Liver (tissue), 9 donors: Measurements from ENCODE around the gene CENPX. TPM values are rescaled to one million over a fixed set of nuclear protein-coding genes. Genes with fewer than 3 reads are reported as not detected.

Experiments
- DNase-seq: peaks from one replicate; pipeline ENCODE4 v3.0.0-alpha.2; 2017; ENCODE audit warnings: low spot score
- H3K27ac ChIP-seq, 2 donors: one replicate each; pipeline ENCODE4 v1.7.0; 2013; ENCODE audit warnings: inconsistent platforms in 2 of 2, low read length in 2 of 2, control low read depth in 1 of 2, low read depth in 1 of 2, mild to moderate bottlenecking in 1 of 2
- H3K27me3 ChIP-seq, 4 donors: one replicate each; pipeline versions ENCODE4 v1.6.1 to v1.7.0; 2013; ENCODE audit warnings: low read length in 3 of 4, inconsistent platforms in 1 of 4, mild to moderate bottlenecking in 1 of 4, moderate library complexity in 1 of 4; ENCODE audit not compliant: control insufficient read depth in 4 of 4, insufficient read depth in 4 of 4
- H3K36me3 ChIP-seq, 4 donors: one replicate each; pipeline versions ENCODE4 v1.6.1 to v1.7.0; 2013; ENCODE audit warnings: low read length in 3 of 4, mild to moderate bottlenecking in 3 of 4, low read depth in 1 of 4, moderate library complexity in 1 of 4; ENCODE audit not compliant: control insufficient read depth in 4 of 4, insufficient read depth in 3 of 4
- H3K4me1 ChIP-seq, 4 donors: one replicate each; pipeline versions ENCODE4 v1.6.1 to v1.7.0; 2013; ENCODE audit warnings: low read length in 3 of 4, mild to moderate bottlenecking in 3 of 4, moderate library complexity in 1 of 4; ENCODE audit not compliant: control insufficient read depth in 4 of 4, insufficient read depth in 4 of 4
- H3K4me3 ChIP-seq, 3 donors: one replicate each; pipeline versions ENCODE4 v1.6.1 to v1.7.0; 2013; ENCODE audit warnings: low read length in 3 of 3, control low read depth in 1 of 3, low read depth in 1 of 3, mild to moderate bottlenecking in 1 of 3
- H3K9ac ChIP-seq, 2 donors: one replicate each; pipeline ENCODE4 v1.7.0; 2013; ENCODE audit warnings: low read length in 2 of 2, mild to moderate bottlenecking in 2 of 2, moderate library complexity in 2 of 2, control low read depth in 1 of 2, low read depth in 1 of 2
- H3K9me3 ChIP-seq, 4 donors: one replicate each; pipeline versions ENCODE4 v1.6.1 to v1.7.0; 2013; ENCODE audit warnings: low read length in 3 of 4; ENCODE audit not compliant: control insufficient read depth in 4 of 4
- ATF3 ChIP-seq: IDR thresholded peaks from 2 replicates; pipeline ENCODE4 v1.6.1; 2016; ENCODE audit warnings: antibody characterized with exemption
- CTCF ChIP-seq: fragments of 150-350 bp; IDR thresholded peaks from 2 replicates; pipeline ENCODE4 v1.5.1; 2017; ENCODE audit warnings: improper control_type of control experiment, low read depth, low read length; ENCODE audit not compliant: missing input control
- EGR1 ChIP-seq, 2 donors: IDR thresholded peaks; 2 replicates each; pipeline ENCODE4 v1.6.1; 2016 to 2018; ENCODE audit warnings: antibody characterized with exemption in 2 of 2, low read depth in 2 of 2
- FOXA1 ChIP-seq: IDR thresholded peaks from 2 replicates; pipeline ENCODE4 v1.6.1; 2016; ENCODE audit warnings: antibody characterized with exemption
- FOXA2 ChIP-seq: IDR thresholded peaks from 2 replicates; pipeline ENCODE4 v1.6.1; 2016; ENCODE audit warnings: antibody characterized with exemption
- GABPA ChIP-seq, 2 donors: IDR thresholded peaks in 1 of 2; conservative IDR thresholded peaks in 1 of 2; 2 replicates each; pipeline ENCODE4 v1.6.1; 2016; ENCODE audit warnings: antibody characterized with exemption in 2 of 2, mild to moderate bottlenecking in 1 of 2, moderate library complexity in 1 of 2
- HNF4A ChIP-seq, 2 donors: conservative IDR thresholded peaks; 2 replicates each; pipeline ENCODE4 v1.6.1; 2016; ENCODE audit warnings: antibody characterized with exemption in 2 of 2, mild to moderate bottlenecking in 2 of 2
- HNF4G ChIP-seq: IDR thresholded peaks from 2 replicates; pipeline ENCODE4 v1.6.1; 2016; ENCODE audit warnings: antibody characterized with exemption
- JUND ChIP-seq, 2 donors: IDR thresholded peaks; 2 replicates each; pipeline ENCODE4 v1.6.1; 2016; ENCODE audit warnings: antibody characterized with exemption in 2 of 2
- MAX ChIP-seq: IDR thresholded peaks from 2 replicates; pipeline ENCODE4 v1.6.1; 2016; ENCODE audit warnings: antibody characterized with exemption
- RAD21 ChIP-seq, 2 donors: IDR thresholded peaks; 2 replicates each; pipeline ENCODE4 v1.6.1; 2016; ENCODE audit warnings: antibody characterized with exemption in 2 of 2, mild to moderate bottlenecking in 2 of 2
- REST ChIP-seq: IDR thresholded peaks from 2 replicates; pipeline ENCODE4 v1.6.1; 2016; ENCODE audit warnings: antibody characterized with exemption, mild to moderate bottlenecking
- RXRA ChIP-seq, 2 donors: IDR thresholded peaks; 2 replicates each; pipeline ENCODE4 v1.6.1; 2017 to 2018; ENCODE audit warnings: antibody characterized with exemption in 2 of 2, mild to moderate bottlenecking in 1 of 2
- SP1 ChIP-seq: IDR thresholded peaks from 2 replicates; pipeline ENCODE4 v1.6.1; 2018; ENCODE audit warnings: antibody characterized with exemption, mild to moderate bottlenecking
- TAF1 ChIP-seq: conservative IDR thresholded peaks from 2 replicates; pipeline ENCODE4 v1.6.1; 2016; ENCODE audit warnings: antibody characterized with exemption, mild to moderate bottlenecking
- ZBTB33 ChIP-seq: IDR thresholded peaks from 2 replicates; pipeline ENCODE4 v1.6.1; 2016; ENCODE audit warnings: antibody characterized with exemption
- WGBS: extraction: QIAGEN DNeasy Blood & Tissue Kit; methylation state at CpG from one replicate; pipeline ENCODE4 v1.1.7; 2013; 5-methylcytosine and 5-hydroxymethylcytosine counted together
- polyA plus RNA-seq, 2 donors: library from polyadenylated mRNA; stranded (reverse) in 1 of 2; unstranded in 1 of 2; fragments of 200-250 nt in 1 of 2; fragments of >200 nt in 1 of 2; fragmentation: Nextera tagmentation in 1 of 2; extraction: Ambion mirVana in 1 of 2; gene quantifications; one replicate each; pipeline versions ENCODE4 v1.2.1 to v1.2.3, GENCODE V29; 2013 to 2015
- total RNA-seq, 2 donors: library from RNA; depleted of rRNA; stranded (reverse); fragments of >200 nt; gene quantifications; one replicate each; pipeline ENCODE4 v1.2.3, GENCODE V29; 2014
- donor health status: healthy.
- donor health status: healthy.
- donor health status: healthy.
- donor health status: healthy.
- donor health status: healthy.

The CENPX gene
- total and polyA plus RNA-seq, 4 donors, result 22.5 to 83.9 (median 44.9) TPM

- Histone ChIP-seq H3K4me3 (no peak overlapping the region), H3K4me1 (no peaks in the 10 kb centered on the region), H3K9me3 (no peaks in the 10 kb centered on the region), H3K36me3 (peaks cover 0 to 9% (median 3%) of the 10 kb centered on the region in 4 donors), H3K9ac (no peak overlapping the region), H3K27me3 (no peaks in the 10 kb centered on the region), H3K27ac (no peak overlapping the region)
- TF ChIP-seq RXRA (IDR thresholded peaks at IDR 0.05), result no peak
- TF ChIP-seq ZBTB33, result no peak
- no peak for TF ChIP-seq GABPA (IDR thresholded peaks at IDR 0.05 in 1 of 2, conservative IDR thresholded peaks at IDR 0.05 in 1 of 2)
- TF ChIP-seq JUND (IDR thresholded peaks at IDR 0.05), result no peak
- TF ChIP-seq SP1, result no peak
- no peak for TF ChIP-seq EGR1 (IDR thresholded peaks at IDR 0.05; ENCODE audit: low read depth in 2 of 2)
- TF ChIP-seq HNF4A (conservative IDR thresholded peaks at IDR 0.05), result no peak
- no peak for TF ChIP-seq CTCF
- TF ChIP-seq HNF4G, result no peak
- TF ChIP-seq ATF3, result no peak
- no peak for TF ChIP-seq TAF1
- no peak for TF ChIP-seq FOXA2
- no peak for TF ChIP-seq FOXA1
- TF ChIP-seq MAX, result no peak
- no peak for TF ChIP-seq RAD21 (IDR thresholded peaks at IDR 0.05)
- no peak for TF ChIP-seq REST
- no peak for DNase-seq
- WGBS, result 90% methylated on average over 28 of the region's 28 CpGs
Observed at GRCh38 chr17:82008941-82009405, 13.7 kb downstream of the CENPX start.
